ENCODE data around the gene RASSF10.

Gene RASSF10

GRCh38 chr11:13051257-13051656 is 42.1 kb downstream of the RASSF10 start:
- no peak for TF ChIP-seq CTCF (IDR thresholded peaks at IDR 0.05; ENCODE audit: low read length, missing control alignments)
- DNase-seq (ENCODE audit: low read depth) = no peak
- no peak overlapping the region for H3K4me3 ChIP-seq (replicated peaks; ENCODE audit: low read depth, low read length)

- no peak for DNase-seq (ENCODE audit: low read depth)
- no peak overlapping the region for H3K4me3 ChIP-seq (replicated peaks; ENCODE audit: low read depth, low read length)
- TF ChIP-seq CTCF (IDR thresholded peaks at IDR 0.05; ENCODE audit: low read length, missing control alignments) = no peak
Observed at GRCh38 chr11:13052130-13052571, 43.0 kb downstream of the RASSF10 start.

GRCh38 chr11:13053255-13053917 is 44.3 kb downstream of the RASSF10 start:
- no peak overlapping the region for H3K4me3 ChIP-seq (replicated peaks; ENCODE audit: low read depth, low read length)
- no peak for DNase-seq (ENCODE audit: low read depth)
- TF ChIP-seq CTCF (IDR thresholded peaks at IDR 0.05; ENCODE audit: low read length, missing control alignments) = no peak

GRCh38 chr11:13054278-13054677 is 45.2 kb downstream of the RASSF10 start:
- DNase-seq (ENCODE audit: low read depth) = no peak
- TF ChIP-seq CTCF (IDR thresholded peaks at IDR 0.05; ENCODE audit: low read length, missing control alignments) = no peak
- H3K4me3 ChIP-seq (replicated peaks; ENCODE audit: low read depth, low read length) = no peak overlapping the region

GRCh38 chr11:13055200-13055599 is 46.1 kb downstream of the RASSF10 start:
- TF ChIP-seq CTCF (IDR thresholded peaks at IDR 0.05; ENCODE audit: low read length, missing control alignments) = no peak
- no peak overlapping the region for H3K4me3 ChIP-seq (replicated peaks; ENCODE audit: low read depth, low read length)
- DNase-seq (ENCODE audit: low read depth) = no peak

GRCh38 chr11:13061294-13061990 is 52.3 kb downstream of the RASSF10 start:
- no peak for TF ChIP-seq CTCF (IDR thresholded peaks at IDR 0.05; ENCODE audit: low read length, missing control alignments)
- DNase-seq (ENCODE audit: low read depth) = peak; percentile 2

More at GRCh38 chr11:13061294-13061990, 52.3 kb downstream of the RASSF10 start:
- no peak overlapping the region for H3K4me3 ChIP-seq (replicated peaks; ENCODE audit: low read depth, low read length)

Data from fibroblast of pulmonary artery (primary cell).